Stimulated activated CD8-positive, alpha-beta memory T cell treated with anti-CD3 and anti-CD28 coated beads, Interleukin-4, amount 100 ng/mL, for 48 hours (primary cell): ENCODE results near the gene ZNF154.

ENCODE experiments used
- DNase-seq: peaks from one replicate; pipeline ENCODE4 v3.0.0-alpha.2; 2020

Gene ZNF154

GRCh38 chr19:57672466-57672865, 36.5 kb downstream of the ZNF154 start:
- no peak for DNase-seq

GRCh38 chr19:57671124-57671895, 37.7 kb downstream of the ZNF154 start:
- DNase-seq: no peak

DNA sequence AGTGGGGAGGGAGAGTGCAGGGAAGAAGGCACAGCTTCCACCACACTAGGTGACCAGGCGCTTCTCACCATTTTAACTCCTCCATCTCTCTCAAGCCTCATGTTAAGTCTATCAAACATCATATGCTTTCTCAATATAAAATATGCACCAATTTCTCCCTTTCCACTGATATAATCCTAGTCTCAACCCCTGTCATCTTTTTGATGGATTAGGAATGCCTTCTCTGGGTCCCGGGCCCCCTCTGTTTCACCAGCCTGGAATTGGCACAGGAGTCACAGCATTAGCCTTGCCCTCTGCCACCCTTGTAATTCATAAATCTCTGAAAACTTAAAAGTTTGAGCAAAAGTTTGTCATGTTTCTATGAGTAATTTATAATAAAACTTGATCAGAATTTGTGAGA, 40.4 kb downstream of the ZNF154 start, which contains the start of gene ZSCAN4:
Gene ZSCAN4 (plus strand): TSS at position 301 of the 400 bp plus-strand sequence. CDS start 7,211 bp downstream, outside the sequence.
- DNase-seq: no peak

GRCh38 chr19:57667228-57667627, 41.8 kb downstream of the ZNF154 start:
- DNase-seq: no peak

DNA sequence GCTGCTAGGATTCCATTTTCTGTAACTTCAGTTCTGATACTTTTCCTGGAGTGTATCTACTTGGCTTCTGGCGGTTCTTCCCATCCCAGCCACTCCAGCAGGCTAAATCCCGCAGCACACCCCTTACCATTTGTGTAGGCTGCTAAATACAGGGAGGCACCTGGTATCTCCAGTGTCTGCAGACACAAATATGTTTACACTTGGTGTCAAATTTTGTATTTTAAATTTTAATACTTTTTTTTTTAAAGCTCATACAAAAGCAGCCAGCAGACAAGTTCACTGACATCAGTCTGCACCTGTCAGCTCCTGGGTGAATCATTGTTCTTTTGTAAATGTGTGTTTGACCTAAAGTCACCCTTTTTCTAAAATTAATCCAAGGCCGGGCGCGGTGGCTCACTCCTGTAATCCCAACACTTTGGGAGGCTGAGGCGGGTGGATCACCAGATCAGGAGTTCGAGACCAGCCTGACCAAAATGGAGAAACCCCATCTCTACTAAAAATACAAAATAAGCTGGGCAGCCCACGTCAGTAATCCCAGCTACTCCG, 43.7 kb downstream of the ZNF154 start:
- no peak for DNase-seq

DNA sequence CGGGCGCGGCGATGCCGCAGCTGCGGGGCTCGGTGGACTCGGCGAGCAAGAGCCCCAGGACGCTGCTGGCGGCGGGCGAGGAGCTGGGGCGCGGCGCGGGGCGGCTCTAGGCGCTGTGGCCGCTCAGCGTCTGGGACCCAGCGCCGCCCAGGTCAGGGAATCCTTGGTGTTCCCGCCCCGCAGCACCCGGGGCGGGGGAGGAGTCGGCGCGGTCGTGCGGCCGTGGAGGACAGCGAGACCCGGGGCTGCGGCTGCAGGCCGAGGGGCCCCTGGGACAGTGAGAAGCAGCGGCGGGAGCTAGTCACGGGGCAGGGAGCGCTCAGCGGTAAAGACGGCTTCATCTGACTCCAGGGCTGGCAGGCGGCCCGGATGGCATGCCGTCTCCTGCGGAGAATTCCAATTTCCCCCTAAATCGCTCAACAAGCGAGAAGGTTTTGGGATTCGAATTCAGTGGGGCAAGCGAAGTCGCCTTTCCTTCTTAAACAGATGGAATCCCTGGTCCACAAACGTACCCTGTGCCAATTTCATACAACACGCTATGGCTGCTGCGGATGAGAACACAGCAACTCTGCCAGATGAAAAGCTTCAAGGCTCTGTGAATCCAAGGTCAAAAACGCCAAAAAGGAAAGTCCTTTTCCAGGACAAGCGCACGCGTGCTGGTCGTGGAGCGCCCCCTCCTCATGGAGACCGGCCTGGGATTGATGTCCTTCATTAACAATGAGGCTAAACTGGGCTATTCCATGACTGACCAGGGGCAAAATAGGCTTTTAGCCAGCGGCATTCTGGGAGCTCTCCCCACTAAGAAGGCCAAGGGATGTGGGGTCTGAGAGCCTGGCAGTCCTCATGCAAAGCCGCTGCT, 44.5 kb downstream of the ZNF154 start:
- no peak for DNase-seq

- DNase-seq: no peak
These were observed 52.7 kb downstream of the ZNF154 start for GRCh38 chr19:57656346-57656745.

DNA sequence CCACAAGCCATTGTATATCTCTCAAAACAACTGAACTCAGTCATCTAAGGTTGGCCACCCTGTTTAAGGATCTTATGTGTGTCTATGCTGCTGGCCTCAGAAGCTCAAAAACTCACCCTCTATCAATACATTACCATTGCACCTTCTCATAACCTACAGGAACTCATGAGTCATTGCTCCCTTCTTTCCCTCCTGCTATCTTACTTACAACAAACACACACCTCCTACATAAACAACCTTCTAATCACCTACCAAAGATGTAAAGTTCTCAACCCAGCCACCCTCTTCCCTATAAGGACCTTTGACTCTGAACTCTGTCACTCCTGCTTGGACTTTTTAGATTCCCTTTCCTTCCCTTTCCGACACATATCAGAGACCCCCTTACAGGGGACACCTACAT, 53.6 kb downstream of the ZNF154 start:
- no peak for DNase-seq

GRCh38 chr19:57653689-57654088, 55.3 kb downstream of the ZNF154 start:
- DNase-seq: no peak

DNA sequence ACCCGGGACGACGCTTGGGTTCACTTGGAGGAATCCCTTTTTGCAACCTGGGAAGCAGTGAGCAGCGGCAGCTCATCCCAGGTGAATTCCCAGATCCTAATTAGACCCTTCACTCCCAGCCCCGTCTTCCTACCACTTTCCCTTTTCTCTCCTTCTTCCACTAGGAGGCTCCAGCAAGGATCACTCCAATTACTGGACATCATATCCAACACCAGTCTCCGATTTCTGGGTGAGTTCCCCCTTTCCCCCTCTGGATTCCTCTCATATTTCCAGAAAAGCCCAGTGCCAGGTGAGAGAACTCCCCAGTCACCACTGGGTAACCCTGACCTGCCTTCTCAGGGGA, 57.4 kb downstream of the ZNF154 start:
- DNase-seq: no peak

DNA sequence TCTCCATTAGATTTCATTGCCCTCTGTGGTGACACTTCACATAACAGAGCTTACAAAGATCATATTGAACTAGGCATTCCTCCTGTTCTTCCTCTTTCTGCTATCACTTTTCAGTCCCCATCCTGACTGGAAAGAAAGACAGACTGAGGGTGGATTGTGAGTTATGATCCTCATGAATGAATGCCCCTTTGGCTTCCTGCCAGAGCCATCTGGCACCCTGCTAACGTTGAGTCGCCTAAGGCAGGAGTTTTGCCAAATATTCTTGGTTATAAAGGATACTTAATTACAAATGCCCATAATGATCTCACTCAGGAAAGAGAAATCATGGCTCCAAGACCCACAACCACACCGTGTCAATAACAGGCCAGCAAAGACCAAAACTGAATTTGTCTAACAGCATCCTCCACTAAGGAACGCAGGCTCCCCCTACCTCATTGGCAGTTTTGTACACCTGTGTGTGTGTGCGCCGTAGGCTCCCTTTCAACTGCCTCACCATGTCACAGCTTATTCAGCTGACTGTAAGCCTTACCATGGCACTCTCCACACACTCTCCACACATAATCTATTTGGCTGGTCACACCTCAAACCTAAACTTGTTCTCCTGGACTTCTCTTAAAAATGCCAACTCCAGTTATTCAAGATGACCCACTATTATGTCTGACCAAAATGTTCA, 60.5 kb downstream of the ZNF154 start:
- DNase-seq: no peak
